ENCODE data around the gene ABCA3.

The ABCA3 gene

DNA sequence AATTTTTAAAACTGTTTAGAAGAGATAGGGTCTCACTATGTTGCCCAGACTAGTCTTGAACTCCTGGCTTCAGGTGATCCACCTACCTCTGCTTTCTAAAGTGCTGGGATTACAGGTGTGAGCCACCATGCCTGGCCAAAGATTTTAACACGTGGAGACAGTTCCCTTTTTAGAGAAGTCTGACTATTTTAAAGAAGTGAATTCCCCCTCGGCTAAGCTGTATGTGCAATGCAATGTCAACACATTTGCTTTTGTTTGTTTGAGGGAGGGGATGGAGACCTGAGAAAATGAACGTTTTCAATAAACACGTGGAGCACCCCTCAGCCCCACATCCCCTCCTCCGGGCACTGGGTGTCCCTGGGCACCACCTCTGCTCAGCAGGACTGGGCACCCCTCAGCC lies 58.3 kb downstream of the ABCA3 start:
- Histone ChIP-seq H3K9me3 (ENCODE audit: control insufficient read depth, low read length) (no peaks in the 10 kb centered on the region), H3K27me3 (replicated peaks; ENCODE audit: control insufficient read depth, insufficient read depth, low read length, poor library complexity, severe bottlenecking) (no peaks in the 10 kb centered on the region), H3K4me3 (ENCODE audit: insufficient read depth, low read depth, low read length, poor library complexity, severe bottlenecking) (no peak overlapping the region), H3K4me1 (ENCODE audit: control insufficient read depth, insufficient read depth, low read length, poor library complexity, severe bottlenecking) (no peaks in the 10 kb centered on the region), H3K27ac (ENCODE audit: insufficient read depth, low read length, poor library complexity, severe bottlenecking) (no peak overlapping the region), H3K36me3 (ENCODE audit: control insufficient read depth, insufficient read depth, low read length) (no peaks in the 10 kb centered on the region)
- DNase-seq: no peak

DNA sequence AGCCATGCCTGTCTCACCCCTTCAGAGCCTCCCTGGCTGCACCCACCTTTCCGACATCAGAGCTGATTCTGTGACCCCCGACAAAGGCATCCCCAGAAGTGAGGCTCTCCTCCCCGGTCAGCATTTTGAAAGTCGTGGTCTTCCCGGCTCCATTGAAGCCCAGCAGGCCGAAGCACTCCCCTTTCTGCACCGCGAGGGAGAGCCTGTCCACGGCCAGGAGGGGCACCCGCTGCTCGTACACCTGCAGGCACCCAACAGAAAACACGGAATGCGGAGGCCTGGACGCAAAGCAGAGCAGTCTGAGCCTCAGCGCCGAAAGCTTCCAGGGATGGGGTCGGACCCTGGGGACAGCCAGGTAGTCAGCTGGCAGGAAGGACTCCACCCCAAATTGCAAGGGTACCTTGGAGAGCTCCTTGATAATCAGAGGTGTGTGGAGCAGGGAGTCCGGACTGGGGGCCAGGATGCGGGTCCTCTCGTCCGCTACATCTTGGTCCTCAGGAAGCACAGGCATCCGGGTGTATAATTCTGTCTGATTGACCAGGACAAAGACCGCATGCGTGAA lies 59.5 kb downstream of the ABCA3 start:
- no peaks in the 10 kb centered on the region for H3K9me3 ChIP-seq (ENCODE audit: control insufficient read depth, low read length)
- no peak for DNase-seq
- H3K27ac ChIP-seq (ENCODE audit: insufficient read depth, low read length, poor library complexity, severe bottlenecking): no peak overlapping the region
- H3K4me1 ChIP-seq (ENCODE audit: control insufficient read depth, insufficient read depth, low read length, poor library complexity, severe bottlenecking): no peaks in the 10 kb centered on the region
- no peak overlapping the region for H3K4me3 ChIP-seq (ENCODE audit: insufficient read depth, low read depth, low read length, poor library complexity, severe bottlenecking)
- H3K27me3 ChIP-seq (replicated peaks; ENCODE audit: control insufficient read depth, insufficient read depth, low read length, poor library complexity, severe bottlenecking): no peaks in the 10 kb centered on the region
- H3K36me3 ChIP-seq (ENCODE audit: control insufficient read depth, insufficient read depth, low read length): no peaks in the 10 kb centered on the region

DNA sequence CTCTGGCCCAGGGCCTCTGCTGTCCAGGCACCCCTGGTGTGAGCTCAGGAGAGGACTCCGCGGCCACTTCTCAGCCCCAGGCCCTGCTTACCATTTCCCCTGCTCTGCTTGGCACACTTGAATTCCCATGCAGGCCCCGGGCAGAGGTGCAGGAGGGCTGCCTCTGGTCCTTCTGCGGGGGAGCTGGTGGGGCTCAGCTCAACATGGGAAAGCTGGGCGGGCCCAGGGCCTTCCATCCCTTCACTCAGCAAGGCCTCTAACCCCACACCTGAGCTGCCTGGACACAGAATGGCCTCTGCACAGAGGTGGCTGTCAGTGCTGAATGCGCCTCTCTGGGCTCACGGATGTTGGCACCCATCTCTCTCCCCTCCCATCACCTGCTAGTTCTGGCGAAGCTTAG lies 60.1 kb downstream of the ABCA3 start:
- no peak for DNase-seq
- no peaks in the 10 kb centered on the region for H3K27me3 ChIP-seq (replicated peaks; ENCODE audit: control insufficient read depth, insufficient read depth, low read length, poor library complexity, severe bottlenecking)
- H3K36me3 ChIP-seq (ENCODE audit: control insufficient read depth, insufficient read depth, low read length): no peaks in the 10 kb centered on the region

DNA sequence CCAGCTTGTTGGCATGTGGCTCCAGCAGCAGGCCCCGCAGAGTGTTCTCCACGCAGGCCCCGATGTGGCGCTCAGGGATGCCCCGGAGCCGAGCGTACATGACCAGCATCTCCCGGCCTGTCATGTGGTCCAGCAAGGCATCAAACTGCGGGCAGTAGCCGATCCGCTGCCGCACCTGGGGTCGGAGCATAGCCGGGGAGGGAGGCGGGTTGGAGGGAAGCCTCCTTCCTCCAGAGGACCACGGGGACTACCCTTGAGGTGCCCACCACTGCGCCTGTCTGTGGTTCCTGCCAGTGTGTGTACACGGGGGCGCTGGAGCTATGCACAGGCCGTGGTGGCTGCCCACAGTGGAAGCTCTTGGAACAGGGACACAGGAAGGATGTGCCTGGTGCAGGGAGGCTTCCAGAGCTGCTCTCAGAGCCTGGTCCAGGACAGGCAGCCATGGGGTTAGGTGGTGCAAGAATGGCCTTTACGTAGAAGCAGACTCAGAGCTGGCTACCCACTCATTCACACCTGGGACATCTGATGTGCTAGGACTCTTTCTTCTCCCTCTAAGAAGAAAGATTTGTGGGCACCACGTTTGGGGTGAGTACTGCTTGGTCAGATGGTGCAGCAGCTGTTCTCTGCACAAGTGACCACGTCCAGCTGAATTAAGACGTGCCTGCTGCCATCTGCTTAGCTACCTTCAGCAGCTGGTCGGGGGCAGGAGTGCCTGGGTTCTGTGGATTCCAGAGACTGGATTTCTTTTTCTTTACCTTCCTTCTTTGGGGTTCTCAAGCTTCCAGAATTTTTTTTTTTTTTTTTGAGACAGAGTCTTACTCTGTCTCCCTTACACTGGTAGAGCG lies 61.4 kb downstream of the ABCA3 start:
- Histone ChIP-seq H3K4me3 (ENCODE audit: insufficient read depth, low read depth, low read length, poor library complexity, severe bottlenecking) (no peak overlapping the region), H3K4me1 (ENCODE audit: control insufficient read depth, insufficient read depth, low read length, poor library complexity, severe bottlenecking) (no peaks in the 10 kb centered on the region), H3K27ac (ENCODE audit: insufficient read depth, low read length, poor library complexity, severe bottlenecking) (no peak overlapping the region), H3K9me3 (ENCODE audit: control insufficient read depth, low read length) (no peaks in the 10 kb centered on the region), H3K27me3 (replicated peaks; ENCODE audit: control insufficient read depth, insufficient read depth, low read length, poor library complexity, severe bottlenecking) (no peaks in the 10 kb centered on the region), H3K36me3 (ENCODE audit: control insufficient read depth, insufficient read depth, low read length) (no peaks in the 10 kb centered on the region)
- no peak for DNase-seq

More for the DNA sequence above, 60.1 kb downstream of the ABCA3 start:
- Histone ChIP-seq H3K4me3 (ENCODE audit: insufficient read depth, low read depth, low read length, poor library complexity, severe bottlenecking) (no peak overlapping the region), H3K4me1 (ENCODE audit: control insufficient read depth, insufficient read depth, low read length, poor library complexity, severe bottlenecking) (no peaks in the 10 kb centered on the region), H3K9me3 (ENCODE audit: control insufficient read depth, low read length) (no peaks in the 10 kb centered on the region), H3K27ac (ENCODE audit: insufficient read depth, low read length, poor library complexity, severe bottlenecking) (no peak overlapping the region)

DNA sequence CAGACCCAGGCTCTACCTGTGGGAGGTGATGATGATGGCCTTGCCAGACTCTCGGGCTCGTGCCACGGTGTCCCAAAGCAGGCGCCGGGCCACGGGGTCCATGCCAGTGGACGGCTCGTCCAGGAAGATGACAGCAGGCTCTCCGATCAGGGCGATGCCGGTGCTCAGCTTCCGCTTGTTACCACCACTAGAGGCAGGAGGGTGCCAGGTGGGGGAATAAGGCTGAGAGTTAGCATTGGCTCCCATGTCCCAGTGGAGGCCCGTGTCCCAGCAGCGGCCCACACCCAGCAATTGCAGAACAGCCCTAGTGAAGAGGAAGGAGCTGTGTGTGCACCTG lies 62.3 kb downstream of the ABCA3 start:
- DNase-seq: no peak
- Histone ChIP-seq H3K36me3 (ENCODE audit: control insufficient read depth, insufficient read depth, low read length) (no peaks in the 10 kb centered on the region), H3K4me3 (ENCODE audit: insufficient read depth, low read depth, low read length, poor library complexity, severe bottlenecking) (no peak overlapping the region), H3K27ac (ENCODE audit: insufficient read depth, low read length, poor library complexity, severe bottlenecking) (no peak overlapping the region), H3K9me3 (ENCODE audit: control insufficient read depth, low read length) (no peaks in the 10 kb centered on the region), H3K4me1 (ENCODE audit: control insufficient read depth, insufficient read depth, low read length, poor library complexity, severe bottlenecking) (no peaks in the 10 kb centered on the region), H3K27me3 (replicated peaks; ENCODE audit: control insufficient read depth, insufficient read depth, low read length, poor library complexity, severe bottlenecking) (no peaks in the 10 kb centered on the region)

DNA sequence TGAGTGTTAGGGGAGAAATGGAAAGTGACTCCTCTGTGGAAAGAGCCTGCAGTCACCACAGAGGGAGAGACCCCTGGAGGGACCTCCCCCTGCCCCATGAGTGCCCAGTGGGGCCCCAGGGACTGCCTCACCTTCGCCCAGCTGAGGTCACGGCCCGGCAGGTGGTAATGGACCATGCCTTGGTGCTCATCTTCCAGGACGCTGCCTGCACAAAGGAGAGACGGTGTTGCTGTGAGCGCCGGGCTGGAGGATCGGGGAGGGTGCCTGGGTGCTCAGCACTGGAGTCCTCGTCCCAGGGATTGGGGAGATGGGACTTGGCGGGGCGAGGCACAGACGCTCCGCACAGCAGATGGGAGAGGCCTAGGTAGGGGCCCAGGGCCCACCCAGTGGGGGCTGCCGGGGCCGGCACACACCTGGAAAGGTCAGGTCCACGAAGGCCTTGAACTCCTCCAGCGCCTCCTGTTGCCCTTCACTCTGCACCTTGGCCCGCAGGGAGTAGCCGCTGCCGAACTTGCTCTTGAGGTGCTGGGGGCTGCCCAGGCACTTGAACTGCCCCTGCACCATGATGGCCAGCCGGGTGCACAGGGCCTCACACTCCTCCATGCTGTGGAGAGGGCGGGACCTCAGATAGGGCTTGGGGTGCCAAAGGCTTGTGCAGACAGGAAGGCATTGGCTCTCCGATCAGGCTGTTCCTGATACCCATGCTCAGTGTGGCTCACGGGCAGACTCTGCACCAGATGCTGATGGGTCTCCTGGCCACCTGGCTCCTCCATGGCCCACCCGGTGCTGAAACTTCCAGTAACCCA lies 62.9 kb downstream of the ABCA3 start:
- Histone ChIP-seq H3K36me3 (ENCODE audit: control insufficient read depth, insufficient read depth, low read length) (no peaks in the 10 kb centered on the region), H3K9me3 (ENCODE audit: control insufficient read depth, low read length) (no peaks in the 10 kb centered on the region), H3K27me3 (replicated peaks; ENCODE audit: control insufficient read depth, insufficient read depth, low read length, poor library complexity, severe bottlenecking) (no peaks in the 10 kb centered on the region), H3K4me1 (ENCODE audit: control insufficient read depth, insufficient read depth, low read length, poor library complexity, severe bottlenecking) (no peaks in the 10 kb centered on the region), H3K27ac (ENCODE audit: insufficient read depth, low read length, poor library complexity, severe bottlenecking) (no peak overlapping the region), H3K4me3 (ENCODE audit: insufficient read depth, low read depth, low read length, poor library complexity, severe bottlenecking) (no peak overlapping the region)
- DNase-seq: no peak

DNA sequence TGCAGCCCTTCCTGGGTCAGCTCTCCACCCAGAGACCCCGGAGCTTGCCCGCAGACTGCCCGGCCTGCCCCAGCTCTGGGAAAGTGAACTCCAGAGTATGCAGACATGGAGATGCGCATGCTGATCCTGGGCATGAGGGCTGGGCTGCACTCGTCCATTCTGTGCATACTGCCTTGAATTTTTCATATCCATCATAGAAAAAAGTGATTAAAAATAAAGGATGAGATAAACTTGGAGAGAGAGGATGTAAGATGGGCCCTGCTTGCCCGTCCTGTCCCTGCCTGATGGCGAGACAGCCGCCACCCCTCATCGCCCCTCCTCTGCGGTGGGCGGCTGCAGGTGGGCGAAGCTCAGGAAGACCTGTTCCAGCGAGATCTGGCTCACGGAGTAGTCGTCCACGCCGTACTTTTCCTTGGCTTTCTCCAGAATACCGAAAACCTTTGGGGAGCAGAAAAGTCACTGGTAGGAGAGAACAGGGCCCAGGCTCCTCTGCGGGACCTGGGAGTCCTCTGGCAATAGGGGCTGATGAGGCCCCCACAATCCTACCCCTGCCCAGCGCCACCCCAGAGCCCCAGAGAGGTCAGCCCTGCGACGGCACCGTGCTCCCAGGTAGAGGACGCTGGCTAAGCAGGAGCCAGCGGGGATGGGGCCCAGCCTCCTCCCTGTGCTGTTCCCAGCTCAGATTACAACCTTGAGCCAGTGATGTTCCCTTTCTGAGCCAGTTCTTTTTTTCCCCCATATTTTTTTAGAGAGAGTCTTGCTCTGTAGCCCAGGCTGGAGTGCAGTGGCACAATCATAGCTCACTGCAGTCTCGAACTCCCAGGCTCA lies 63.9 kb downstream of the ABCA3 start:
- Histone ChIP-seq H3K36me3 (ENCODE audit: control insufficient read depth, insufficient read depth, low read length) (no peaks in the 10 kb centered on the region), H3K27me3 (replicated peaks; ENCODE audit: control insufficient read depth, insufficient read depth, low read length, poor library complexity, severe bottlenecking) (no peaks in the 10 kb centered on the region), H3K9me3 (ENCODE audit: control insufficient read depth, low read length) (no peaks in the 10 kb centered on the region), H3K4me1 (ENCODE audit: control insufficient read depth, insufficient read depth, low read length, poor library complexity, severe bottlenecking) (no peaks in the 10 kb centered on the region), H3K4me3 (ENCODE audit: insufficient read depth, low read depth, low read length, poor library complexity, severe bottlenecking) (no peak overlapping the region), H3K27ac (ENCODE audit: insufficient read depth, low read length, poor library complexity, severe bottlenecking) (no peak overlapping the region)
- no peak for DNase-seq

DNA sequence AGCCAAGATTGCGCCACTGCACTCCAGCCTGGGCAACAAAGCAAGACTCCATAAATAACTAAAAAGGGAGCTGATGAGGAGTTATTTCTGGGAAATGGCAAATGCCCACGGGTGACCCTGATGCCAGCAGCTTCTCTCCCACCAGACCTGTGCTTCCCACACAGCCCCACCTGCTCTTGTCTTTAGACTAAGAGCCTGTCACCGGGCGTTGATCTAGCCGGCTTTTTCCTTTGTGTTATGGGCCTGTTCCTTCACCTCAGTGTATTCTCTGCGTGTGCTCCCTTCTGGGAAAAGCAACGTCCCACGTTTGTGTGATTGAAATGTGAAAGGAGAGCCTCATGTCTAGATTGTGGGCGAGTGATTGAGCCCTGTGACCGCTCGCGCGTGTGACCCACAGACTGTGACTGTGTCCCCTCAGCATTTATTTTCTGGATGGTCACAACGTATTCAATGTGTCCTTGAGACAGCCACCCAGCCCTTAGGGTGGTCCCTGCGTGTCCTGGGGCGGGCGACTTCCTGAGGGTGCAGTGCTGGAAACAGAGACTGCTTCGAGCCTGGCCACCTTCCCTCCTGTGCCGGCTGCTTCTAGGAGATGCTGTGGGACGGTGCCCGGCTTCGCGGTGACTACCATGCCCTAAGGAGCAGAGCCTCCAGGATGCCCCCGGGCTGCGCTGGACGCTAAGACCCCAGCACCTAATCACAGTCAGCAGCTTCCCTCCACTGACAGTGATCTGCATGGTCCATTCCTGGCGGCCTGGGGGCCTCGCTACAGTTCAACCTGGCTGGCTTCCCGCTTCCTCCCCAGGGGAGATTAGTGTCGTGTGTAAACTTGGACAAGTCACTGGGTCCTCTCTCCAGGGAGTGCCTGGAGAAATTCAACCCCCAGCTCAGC lies 64.8 kb downstream of the ABCA3 start:
- Histone ChIP-seq H3K36me3 (ENCODE audit: control insufficient read depth, insufficient read depth, low read length) (no peaks in the 10 kb centered on the region), H3K27me3 (replicated peaks; ENCODE audit: control insufficient read depth, insufficient read depth, low read length, poor library complexity, severe bottlenecking) (no peaks in the 10 kb centered on the region), H3K4me3 (ENCODE audit: insufficient read depth, low read depth, low read length, poor library complexity, severe bottlenecking) (no peak overlapping the region), H3K9me3 (ENCODE audit: control insufficient read depth, low read length) (no peaks in the 10 kb centered on the region), H3K4me1 (ENCODE audit: control insufficient read depth, insufficient read depth, low read length, poor library complexity, severe bottlenecking) (no peaks in the 10 kb centered on the region), H3K27ac (ENCODE audit: insufficient read depth, low read length, poor library complexity, severe bottlenecking) (no peak overlapping the region)
- no peak for DNase-seq

DNA sequence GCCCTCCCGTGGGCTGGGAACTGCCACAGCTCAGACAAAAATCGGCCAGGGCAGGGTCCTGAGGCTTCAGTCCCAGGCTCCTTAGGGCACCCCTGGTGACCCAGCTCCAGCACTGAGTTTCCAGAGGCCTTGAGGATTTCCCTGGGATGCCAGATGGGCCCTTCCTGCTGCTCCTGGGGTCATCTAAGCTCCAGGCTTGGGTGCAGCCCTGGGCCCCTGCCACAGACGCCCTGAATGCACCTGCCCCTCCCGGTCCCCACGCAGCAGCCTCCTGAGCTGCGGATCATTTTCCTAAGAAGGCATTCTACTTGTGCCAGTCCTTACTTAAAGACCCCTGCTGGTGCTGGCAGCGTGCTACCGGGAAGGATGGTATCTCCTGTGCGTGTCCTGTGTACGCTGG lies 66.6 kb downstream of the ABCA3 start:
- Histone ChIP-seq H3K27me3 (replicated peaks; ENCODE audit: control insufficient read depth, insufficient read depth, low read length, poor library complexity, severe bottlenecking) (no peaks in the 10 kb centered on the region), H3K4me1 (ENCODE audit: control insufficient read depth, insufficient read depth, low read length, poor library complexity, severe bottlenecking) (peaks cover 8% of the 10 kb centered on the region), H3K36me3 (ENCODE audit: control insufficient read depth, insufficient read depth, low read length) (no peaks in the 10 kb centered on the region), H3K27ac (ENCODE audit: insufficient read depth, low read length, poor library complexity, severe bottlenecking) (no peak overlapping the region), H3K9me3 (ENCODE audit: control insufficient read depth, low read length) (no peaks in the 10 kb centered on the region), H3K4me3 (ENCODE audit: insufficient read depth, low read depth, low read length, poor library complexity, severe bottlenecking) (no peak overlapping the region)
- DNase-seq: no peak
